C4-2B (cell line): ENCODE results near the gene F12.

Experiments
- ZFX ChIP-seq: fragments of 450-650 bp; IDR thresholded peaks from 2 replicates; pipeline ENCODE4 v1.6.1; 2017
- TF ChIP-seq, protein P1 (sequence below): fragments of 450-650 bp; conservative IDR thresholded peaks from 2 replicates; pipeline ENCODE4 v1.5.1; 2017; ENCODE audit warnings: mild to moderate bottlenecking

- TF ChIP-seq ZFX = peak; percentile 73; the same call in 1 of the 2 replicates
- TF ChIP-seq, protein P1, sequence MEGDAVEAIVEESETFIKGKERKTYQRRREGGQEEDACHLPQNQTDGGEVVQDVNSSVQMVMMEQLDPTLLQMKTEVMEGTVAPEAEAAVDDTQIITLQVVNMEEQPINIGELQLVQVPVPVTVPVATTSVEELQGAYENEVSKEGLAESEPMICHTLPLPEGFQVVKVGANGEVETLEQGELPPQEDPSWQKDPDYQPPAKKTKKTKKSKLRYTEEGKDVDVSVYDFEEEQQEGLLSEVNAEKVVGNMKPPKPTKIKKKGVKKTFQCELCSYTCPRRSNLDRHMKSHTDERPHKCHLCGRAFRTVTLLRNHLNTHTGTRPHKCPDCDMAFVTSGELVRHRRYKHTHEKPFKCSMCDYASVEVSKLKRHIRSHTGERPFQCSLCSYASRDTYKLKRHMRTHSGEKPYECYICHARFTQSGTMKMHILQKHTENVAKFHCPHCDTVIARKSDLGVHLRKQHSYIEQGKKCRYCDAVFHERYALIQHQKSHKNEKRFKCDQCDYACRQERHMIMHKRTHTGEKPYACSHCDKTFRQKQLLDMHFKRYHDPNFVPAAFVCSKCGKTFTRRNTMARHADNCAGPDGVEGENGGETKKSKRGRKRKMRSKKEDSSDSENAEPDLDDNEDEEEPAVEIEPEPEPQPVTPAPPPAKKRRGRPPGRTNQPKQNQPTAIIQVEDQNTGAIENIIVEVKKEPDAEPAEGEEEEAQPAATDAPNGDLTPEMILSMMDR = peak; percentile 75
Observed at GRCh38 chr5:177402271-177403043, 6.9 kb downstream of the F12 start.
